ENCODE measurements around the gene MGME1. TPM values are rescaled to one million over a fixed set of nuclear protein-coding genes. Genes with fewer than 3 reads are reported as not detected.

The MGME1 gene
- total and polyA plus RNA-seq, 2 of the 13 experiments (the other 11 are each of a cell fraction or from before 2014, with no cell fraction given), result 36.7 to 66.6 TPM

DNA sequence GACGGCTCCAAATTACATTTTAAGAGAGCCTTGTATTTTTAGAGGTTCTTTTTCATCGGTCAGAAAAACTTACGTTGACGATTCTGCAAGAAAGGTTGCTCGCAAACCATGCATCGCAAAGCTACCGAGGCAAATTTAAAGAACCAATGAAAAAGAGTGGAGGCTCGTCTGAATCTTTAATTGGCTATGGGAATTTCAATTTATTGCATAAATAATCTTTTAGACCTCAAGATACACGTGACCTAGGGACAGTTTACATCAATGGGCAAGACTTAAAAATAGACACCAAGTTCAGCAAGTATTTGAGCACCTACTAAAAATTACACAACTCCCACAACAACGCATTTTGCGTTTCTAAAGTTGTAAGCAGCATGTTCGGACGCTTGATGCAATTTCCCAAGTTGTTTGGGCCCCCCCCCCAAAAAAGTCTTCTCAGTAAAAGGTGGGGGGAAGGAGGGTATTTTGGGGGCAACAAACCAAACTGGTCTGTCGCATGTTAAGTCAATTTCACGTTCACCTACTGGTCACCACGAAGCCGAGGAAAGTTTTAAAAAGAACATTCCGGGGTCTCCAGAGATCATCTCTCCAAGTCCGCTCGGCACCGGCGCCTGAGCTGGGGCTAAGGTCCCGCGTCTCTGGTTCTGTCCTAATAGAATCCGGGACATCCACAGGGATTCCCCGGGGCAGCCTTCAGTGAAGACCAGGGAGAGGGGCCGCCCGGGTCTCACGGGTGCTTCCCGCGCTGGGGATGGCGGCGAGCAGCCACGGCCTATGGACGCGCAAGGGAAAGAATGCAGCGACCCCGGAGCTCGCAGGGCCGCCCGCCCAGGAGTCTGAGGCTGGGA is 1.1 kb upstream of the MGME1 start (continued):
- TF ChIP-seq ZNF549 (CRISPR knock-in tag; IDR thresholded peaks at IDR 0.05) (no peak), RFX5 (IDR thresholded peaks at IDR 0.05; ENCODE audit: low read depth, low read length) (no peak), ZNF180 (CRISPR knock-in tag; IDR thresholded peaks at IDR 0.05; ENCODE audit: borderline replicate concordance, low read depth) (no peak), RBM22 (optimal IDR thresholded peaks at IDR 0.05; ENCODE audit: low read length) (peak; percentile 46), ZNF850 (CRISPR knock-in tag; conservative IDR thresholded peaks at IDR 0.05) (0 out of 2 replicates have a peak, but pooled peaks have one; percentile 16), ERF (CRISPR knock-in tag; IDR thresholded peaks at IDR 0.05) (peak; percentile 15; the same call in 1 of the 2 replicates), KDM5A (IDR thresholded peaks at IDR 0.05; ENCODE audit: borderline replicate concordance, low read length) (peak; percentile 3; the same call in 1 of the 2 replicates), EZH2 (conservative IDR thresholded peaks at IDR 0.05; ENCODE audit: low read depth, low read length) (no peak), ZFP62 (CRISPR knock-in tag; IDR thresholded peaks at IDR 0.05) (no peak), ZNF383 (CRISPR knock-in tag; IDR thresholded peaks at IDR 0.05; ENCODE audit: borderline replicate concordance) (no peak), CCAR2 (optimal IDR thresholded peaks at IDR 0.05; ENCODE audit: low read depth, low read length) (no peak), HCFC1 (IDR thresholded peaks at IDR 0.05; ENCODE audit: low read depth, low read length) (no peak), BCL6 (CRISPR knock-in tag; IDR thresholded peaks at IDR 0.05) (no peak), ZNF432 (CRISPR knock-in tag; IDR thresholded peaks at IDR 0.05; ENCODE audit: borderline replicate concordance) (0 out of 2 replicates have a peak, but pooled peaks have one; percentile 33), ZNF768 (CRISPR knock-in tag; IDR thresholded peaks at IDR 0.05) (no peak), NCOA1 (CRISPR knock-in tag; IDR thresholded peaks at IDR 0.05) (no peak), NCOA2 (CRISPR knock-in tag; IDR thresholded peaks at IDR 0.05) (no peak), YEATS4 (CRISPR knock-in tag; IDR thresholded peaks at IDR 0.05; ENCODE audit: borderline replicate concordance) (no peak), TBL1XR1 (IDR thresholded peaks at IDR 0.05; ENCODE audit: borderline replicate concordance, low read length, partially characterized antibody) (no peak), RAD51 (IDR thresholded peaks at IDR 0.05; ENCODE audit: borderline replicate concordance) (no peak), AGO2 (optimal IDR thresholded peaks at IDR 0.05; ENCODE audit: low read depth, low read length) (no peak)
- TF ChIP-seq, protein P1, sequence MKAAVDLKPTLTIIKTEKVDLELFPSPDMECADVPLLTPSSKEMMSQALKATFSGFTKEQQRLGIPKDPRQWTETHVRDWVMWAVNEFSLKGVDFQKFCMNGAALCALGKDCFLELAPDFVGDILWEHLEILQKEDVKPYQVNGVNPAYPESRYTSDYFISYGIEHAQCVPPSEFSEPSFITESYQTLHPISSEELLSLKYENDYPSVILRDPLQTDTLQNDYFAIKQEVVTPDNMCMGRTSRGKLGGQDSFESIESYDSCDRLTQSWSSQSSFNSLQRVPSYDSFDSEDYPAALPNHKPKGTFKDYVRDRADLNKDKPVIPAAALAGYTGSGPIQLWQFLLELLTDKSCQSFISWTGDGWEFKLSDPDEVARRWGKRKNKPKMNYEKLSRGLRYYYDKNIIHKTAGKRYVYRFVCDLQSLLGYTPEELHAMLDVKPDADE (CRISPR knock-in tag; IDR thresholded peaks at IDR 0.05), result no peak
- TF ChIP-seq, protein P2, sequence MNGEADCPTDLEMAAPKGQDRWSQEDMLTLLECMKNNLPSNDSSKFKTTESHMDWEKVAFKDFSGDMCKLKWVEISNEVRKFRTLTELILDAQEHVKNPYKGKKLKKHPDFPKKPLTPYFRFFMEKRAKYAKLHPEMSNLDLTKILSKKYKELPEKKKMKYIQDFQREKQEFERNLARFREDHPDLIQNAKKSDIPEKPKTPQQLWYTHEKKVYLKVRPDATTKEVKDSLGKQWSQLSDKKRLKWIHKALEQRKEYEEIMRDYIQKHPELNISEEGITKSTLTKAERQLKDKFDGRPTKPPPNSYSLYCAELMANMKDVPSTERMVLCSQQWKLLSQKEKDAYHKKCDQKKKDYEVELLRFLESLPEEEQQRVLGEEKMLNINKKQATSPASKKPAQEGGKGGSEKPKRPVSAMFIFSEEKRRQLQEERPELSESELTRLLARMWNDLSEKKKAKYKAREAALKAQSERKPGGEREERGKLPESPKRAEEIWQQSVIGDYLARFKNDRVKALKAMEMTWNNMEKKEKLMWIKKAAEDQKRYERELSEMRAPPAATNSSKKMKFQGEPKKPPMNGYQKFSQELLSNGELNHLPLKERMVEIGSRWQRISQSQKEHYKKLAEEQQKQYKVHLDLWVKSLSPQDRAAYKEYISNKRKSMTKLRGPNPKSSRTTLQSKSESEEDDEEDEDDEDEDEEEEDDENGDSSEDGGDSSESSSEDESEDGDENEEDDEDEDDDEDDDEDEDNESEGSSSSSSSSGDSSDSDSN (CRISPR knock-in tag; IDR thresholded peaks at IDR 0.05), result no peak
- TF ChIP-seq, protein P3, sequence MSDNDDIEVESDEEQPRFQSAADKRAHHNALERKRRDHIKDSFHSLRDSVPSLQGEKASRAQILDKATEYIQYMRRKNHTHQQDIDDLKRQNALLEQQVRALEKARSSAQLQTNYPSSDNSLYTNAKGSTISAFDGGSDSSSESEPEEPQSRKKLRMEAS (IDR thresholded peaks at IDR 0.05), result no peak
- TF ChIP-seq, protein P4, sequence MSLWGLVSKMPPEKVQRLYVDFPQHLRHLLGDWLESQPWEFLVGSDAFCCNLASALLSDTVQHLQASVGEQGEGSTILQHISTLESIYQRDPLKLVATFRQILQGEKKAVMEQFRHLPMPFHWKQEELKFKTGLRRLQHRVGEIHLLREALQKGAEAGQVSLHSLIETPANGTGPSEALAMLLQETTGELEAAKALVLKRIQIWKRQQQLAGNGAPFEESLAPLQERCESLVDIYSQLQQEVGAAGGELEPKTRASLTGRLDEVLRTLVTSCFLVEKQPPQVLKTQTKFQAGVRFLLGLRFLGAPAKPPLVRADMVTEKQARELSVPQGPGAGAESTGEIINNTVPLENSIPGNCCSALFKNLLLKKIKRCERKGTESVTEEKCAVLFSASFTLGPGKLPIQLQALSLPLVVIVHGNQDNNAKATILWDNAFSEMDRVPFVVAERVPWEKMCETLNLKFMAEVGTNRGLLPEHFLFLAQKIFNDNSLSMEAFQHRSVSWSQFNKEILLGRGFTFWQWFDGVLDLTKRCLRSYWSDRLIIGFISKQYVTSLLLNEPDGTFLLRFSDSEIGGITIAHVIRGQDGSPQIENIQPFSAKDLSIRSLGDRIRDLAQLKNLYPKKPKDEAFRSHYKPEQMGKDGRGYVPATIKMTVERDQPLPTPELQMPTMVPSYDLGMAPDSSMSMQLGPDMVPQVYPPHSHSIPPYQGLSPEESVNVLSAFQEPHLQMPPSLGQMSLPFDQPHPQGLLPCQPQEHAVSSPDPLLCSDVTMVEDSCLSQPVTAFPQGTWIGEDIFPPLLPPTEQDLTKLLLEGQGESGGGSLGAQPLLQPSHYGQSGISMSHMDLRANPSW (CRISPR knock-in tag; IDR thresholded peaks at IDR 0.05; ENCODE audit: borderline replicate concordance), result no peak

Measured in HepG2 (cell line).